HEK293T (cell line): ENCODE data around the gene PIK3CD.

ENCODE experiments used
- SP1 ChIP-seq: fragments of 450-650 bp; IDR thresholded peaks from 2 replicates; pipeline ENCODE4 v1.6.1; 2017
- SUZ12 ChIP-seq: fragments of 450-650 bp; IDR thresholded peaks from 2 replicates; pipeline ENCODE4 v1.6.1; 2016; ENCODE audit warnings: mild to moderate bottlenecking

DNA sequence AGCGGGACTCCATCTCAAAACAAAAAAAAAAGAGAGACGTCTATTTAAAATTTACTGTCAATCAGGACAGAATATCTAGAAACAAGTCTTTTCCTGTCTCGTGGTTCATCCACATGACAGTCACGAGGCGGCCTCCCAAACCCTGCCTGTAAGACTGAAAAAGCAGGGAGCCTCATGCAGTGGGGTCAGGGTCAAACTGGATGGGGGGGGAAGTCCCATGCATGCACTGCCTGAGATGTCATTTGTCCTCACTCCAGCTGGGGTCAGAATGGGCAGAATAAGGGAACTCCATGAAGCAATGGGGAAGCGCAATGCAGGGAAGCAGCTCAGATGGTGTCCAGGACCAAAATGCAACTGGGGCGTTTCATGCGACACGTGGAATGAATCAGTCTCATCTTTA is 85.5 kb downstream of the PIK3CD start:
- TF ChIP-seq SUZ12 (no peak), SP1 (no peak)
